BJ (cell line): ENCODE measurements around the gene KDSR. TPM values are rescaled to one million over a fixed set of nuclear protein-coding genes. Genes with fewer than 3 reads are reported as not detected.

Experiments used
- CTCF ChIA-PET: fragments of 350-600 bp; formaldehyde crosslinking; extraction: SDS; loops from one replicate; lab custom pipeline; 2021; ENCODE audit warnings: antibody characterized with exemption, inconsistent platforms; lab: Yijun Ruan, JAX
- POLR2A ChIA-PET: fragments of 300-600 bp; sonication (Branson Sonifier 250); formaldehyde crosslinking; extraction: SDS; loops from one replicate; lab custom pipeline; 2021; ENCODE audit warnings: antibody characterized with exemption; lab: Charles Lee
- DNase-seq: peaks from one replicate; pipeline ENCODE4 v3.0.0-alpha.2; 2011; ENCODE audit warnings: low read depth
- H3K27me3 ChIP-seq: 2 replicates; pipeline ENCODE4 v1.6.0; 2011; ENCODE audit warnings: low read length; ENCODE audit not compliant: control insufficient read depth, insufficient read depth
- H3K36me3 ChIP-seq: 2 replicates; pipeline ENCODE4 v1.5.1; 2011; ENCODE audit warnings: low read length; ENCODE audit not compliant: control insufficient read depth, insufficient read depth
- H3K4me3 ChIP-seq: 2 replicates; pipeline ENCODE4 v1.5.1; 2011; ENCODE audit warnings: low read depth, mild to moderate bottlenecking, control low read depth, low read length
- CTCF ChIP-seq: IDR thresholded peaks from 2 replicates; pipeline ENCODE4 v1.5.1; 2011; ENCODE audit warnings: low read depth, mild to moderate bottlenecking, control low read depth, inconsistent platforms, low read length, moderate library complexity; ENCODE audit not compliant: insufficient read depth
- polyA plus RNA-seq: library from polyadenylated mRNA; depleted of rRNA; stranded (reverse); fragments of >200 nt; gene quantifications from 2 replicates; pipeline ENCODE4 v1.2.3, GENCODE V29; 2011

Gene KDSR
- polyA plus RNA-seq, 1 experiment = 29.1 TPM

GRCh38 chr18:63307551-63308200 is 59.3 kb downstream of the KDSR start:
- no peak for TF ChIP-seq CTCF
- no peaks in the 10 kb centered on the region for H3K36me3 ChIP-seq
- no peaks in the 10 kb centered on the region for H3K27me3 ChIP-seq
- no peak overlapping the region for H3K4me3 ChIP-seq
- ChIA-PET POLR2A (no interaction called here), CTCF (interaction anchor here (1.0 to 2.3 kb wide), 2 partner anchors 10 to 14 kb away, joined by 4 to 10 read pairs; no protein-coding TSS in a partner anchor)
- no peak for DNase-seq

GRCh38 chr18:63306819-63307550 is 60.0 kb downstream of the KDSR start:
- DNase-seq = no peak
- Histone ChIP-seq H3K27me3 (no peaks in the 10 kb centered on the region), H3K4me3 (no peak overlapping the region), H3K36me3 (no peaks in the 10 kb centered on the region)
- no peak for TF ChIP-seq CTCF
- ChIA-PET CTCF (interaction anchor here (1.0 to 2.3 kb wide), 2 partner anchors 11 to 15 kb away, joined by 4 to 10 read pairs; no protein-coding TSS in a partner anchor), POLR2A (no interaction called here)

- Histone ChIP-seq H3K36me3 (no peaks in the 10 kb centered on the region), H3K27me3 (no peaks in the 10 kb centered on the region), H3K4me3 (no peak overlapping the region)
- POLR2A ChIA-PET = no interaction called here
- no peak for DNase-seq
- no peak for TF ChIP-seq CTCF
- CTCF ChIA-PET = interaction anchor here (0.5 kb wide), 1 partner anchor 505 kb away, joined by 3 read pairs; no protein-coding TSS in a partner anchor
Measured at GRCh38 chr18:63306249-63306648, 60.8 kb downstream of the KDSR start.

GRCh38 chr18:63303547-63303946 is 63.5 kb downstream of the KDSR start:
- POLR2A ChIA-PET = no interaction called here
- no peak for TF ChIP-seq CTCF
- no peak for DNase-seq
- CTCF ChIA-PET = no interaction called here
- no peak overlapping the region for H3K4me3 ChIP-seq
- no peaks in the 10 kb centered on the region for H3K27me3 ChIP-seq
- H3K36me3 ChIP-seq = no peaks in the 10 kb centered on the region

- Histone ChIP-seq H3K4me3 (no peak overlapping the region), H3K36me3 (no peaks in the 10 kb centered on the region), H3K27me3 (no peaks in the 10 kb centered on the region)
- TF ChIP-seq CTCF = no peak
- no peak for DNase-seq
- ChIA-PET CTCF (no interaction called here), POLR2A (no interaction called here)
Measured at GRCh38 chr18:63302636-63303405, 64.2 kb downstream of the KDSR start.
